ENCODE measurements around the gene ZNF397. TPM values are rescaled to one million over a fixed set of nuclear protein-coding genes. Genes with fewer than 3 reads are reported as not detected.

Gene ZNF397
- total RNA-seq, 1 experiment from 2014 or later, result 35.3 TPM

- Histone ChIP-seq H3K14ac (ENCODE audit: insufficient read depth, low read length) (no peak overlapping the region), H3K4me1 (ENCODE audit: insufficient read depth, low read length) (no peaks in the 10 kb centered on the region), H2BK15ac (ENCODE audit: low read depth, low read length) (no peak overlapping the region), H3K56ac (ENCODE audit: insufficient read length, low read depth, low read length) (no peak overlapping the region), H3K23me2 (ENCODE audit: insufficient read length, low read depth, low read length, poor library complexity, severe bottlenecking) (no peaks in the 10 kb centered on the region), H3K79me1 (ENCODE audit: insufficient read depth, low read depth, low read length, poor library complexity, severe bottlenecking) (no peaks in the 10 kb centered on the region), H2AFZ (ENCODE audit: low read length) (no peak overlapping the region), H2BK20ac (ENCODE audit: low read depth, low read length, poor library complexity, severe bottlenecking) (no peak overlapping the region), H3K23ac (ENCODE audit: insufficient read length, low read depth, low read length) (no peak overlapping the region), H3K27ac (ENCODE audit: insufficient read length, low read depth, low read length) (no peak overlapping the region), H2AK5ac (ENCODE audit: insufficient read length, low read length) (no peak overlapping the region), H3K9me3 (ENCODE audit: control insufficient read depth, low read depth, low read length) (peaks cover 37% of the 10 kb centered on the region), H3K79me2 (ENCODE audit: insufficient read depth, low read length) (no peaks in the 10 kb centered on the region), H2BK12ac (ENCODE audit: insufficient read length, low read depth, low read length) (no peak overlapping the region), H4K91ac (ENCODE audit: insufficient read length, low read depth, low read length) (no peak overlapping the region), H3K4me2 (ENCODE audit: insufficient read depth, insufficient read length, low read length) (no peak overlapping the region), H3K9ac (ENCODE audit: extremely low read depth, insufficient read length, low read length) (no peak overlapping the region), H3K18ac (ENCODE audit: insufficient read length, low read depth, low read length) (no peak overlapping the region), H4K8ac (replicated peaks; ENCODE audit: insufficient read length, low read depth, low read length) (no peak overlapping the region), H4K5ac (ENCODE audit: insufficient read length, low read depth, low read length) (no peak overlapping the region), H2BK5ac (ENCODE audit: insufficient read length, low read length) (no peak overlapping the region), H3K4ac (ENCODE audit: low read depth, low read length) (no peak overlapping the region), H2BK120ac (ENCODE audit: low read depth, low read length, poor library complexity, severe bottlenecking) (no peak overlapping the region), H4K20me1 (ENCODE audit: control insufficient read depth, insufficient read depth, insufficient read length) (no peaks in the 10 kb centered on the region), H3K27me3 (ENCODE audit: insufficient read depth, low read length) (no peaks in the 10 kb centered on the region), H3T11ph (ENCODE audit: low read length) (no peak overlapping the region)
- Mint-ChIP-seq H3K36me3 (ENCODE audit: insufficient read depth in 1 of 3, low read depth in 3 of 3) (peaks cover 21 to 46% (median 38%) of the 10 kb centered on the region in 3 experiments), H3K27ac (no peak overlapping the region), H3K27me3 (ENCODE audit: low read depth) (no peaks in the 10 kb centered on the region; the same call in 1 of the 2 replicates), H3K4me3 (no peak overlapping the region), H3K4me1 (no peaks in the 10 kb centered on the region), H3K9me3 (peaks cover 51 to 54% of the 10 kb centered on the region in 2 experiments)
- TF ChIP-seq CTCF (conservative IDR thresholded peaks at IDR 0.05), result no peak
- DNase-seq, result no peak
These were observed 38.1 kb downstream of the ZNF397 start for GRCh38 chr18:35278969-35279368.

Data from H9 (cell line).